D721Med (cell line): ENCODE data around the gene OTUD5.

Experiments
- DNase-seq: peaks from one replicate; pipeline ENCODE4 v3.0.0; 2011; ENCODE audit warnings: low spot score; ENCODE audit not compliant: insufficient read length
- FAIRE-seq: peaks from 2 replicates; lab custom pipeline; 2011; peaks lifted over from hg19 to GRCh38; lab: Jason Lieb, UNC
- TF ChIP-seq, protein P1 (sequence below): IDR thresholded peaks from 2 replicates; pipeline ENCODE4 v1.5.1; 2012; ENCODE audit warnings: mild to moderate bottlenecking, control low read depth; ENCODE audit not compliant: insufficient read depth; ENCODE audit errors: missing control alignments

The OTUD5 gene

GRCh38 chrX:48998391-48998790 lies 41.0 kb upstream of the OTUD5 start:
- TF ChIP-seq, protein P1, sequence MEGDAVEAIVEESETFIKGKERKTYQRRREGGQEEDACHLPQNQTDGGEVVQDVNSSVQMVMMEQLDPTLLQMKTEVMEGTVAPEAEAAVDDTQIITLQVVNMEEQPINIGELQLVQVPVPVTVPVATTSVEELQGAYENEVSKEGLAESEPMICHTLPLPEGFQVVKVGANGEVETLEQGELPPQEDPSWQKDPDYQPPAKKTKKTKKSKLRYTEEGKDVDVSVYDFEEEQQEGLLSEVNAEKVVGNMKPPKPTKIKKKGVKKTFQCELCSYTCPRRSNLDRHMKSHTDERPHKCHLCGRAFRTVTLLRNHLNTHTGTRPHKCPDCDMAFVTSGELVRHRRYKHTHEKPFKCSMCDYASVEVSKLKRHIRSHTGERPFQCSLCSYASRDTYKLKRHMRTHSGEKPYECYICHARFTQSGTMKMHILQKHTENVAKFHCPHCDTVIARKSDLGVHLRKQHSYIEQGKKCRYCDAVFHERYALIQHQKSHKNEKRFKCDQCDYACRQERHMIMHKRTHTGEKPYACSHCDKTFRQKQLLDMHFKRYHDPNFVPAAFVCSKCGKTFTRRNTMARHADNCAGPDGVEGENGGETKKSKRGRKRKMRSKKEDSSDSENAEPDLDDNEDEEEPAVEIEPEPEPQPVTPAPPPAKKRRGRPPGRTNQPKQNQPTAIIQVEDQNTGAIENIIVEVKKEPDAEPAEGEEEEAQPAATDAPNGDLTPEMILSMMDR: peak; percentile 12
- FAIRE-seq: no peak

GRCh38 chrX:48997865-48998264 lies 40.5 kb upstream of the OTUD5 start:
- TF ChIP-seq, protein P1: no peak
- no peak for FAIRE-seq
- no peak for DNase-seq

More at GRCh38 chrX:48998391-48998790, 41.0 kb upstream of the OTUD5 start:
- DNase-seq: no peak

DNA sequence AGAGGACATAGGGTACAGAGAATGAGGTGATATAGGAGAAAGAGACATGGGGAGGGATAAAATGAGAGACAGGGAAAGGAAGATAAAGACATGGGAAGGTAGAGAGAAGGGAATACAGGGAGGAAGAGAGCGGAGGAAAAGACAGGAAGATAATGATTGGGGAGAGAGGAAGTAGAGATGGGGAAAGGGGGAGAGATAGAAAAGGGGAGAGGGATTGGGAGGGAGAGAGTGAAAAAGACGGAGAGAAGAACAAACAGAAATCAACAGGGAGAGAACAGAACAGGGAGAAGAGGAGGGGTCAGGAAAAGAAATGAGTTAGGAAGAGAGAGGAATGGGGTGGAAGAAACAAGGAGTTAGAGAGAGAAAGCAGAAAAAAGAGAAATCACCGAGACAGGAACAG lies 40.0 kb upstream of the OTUD5 start:
- TF ChIP-seq, protein P1: no peak
- peak; percentile 21 for FAIRE-seq
- DNase-seq: no peak

DNA sequence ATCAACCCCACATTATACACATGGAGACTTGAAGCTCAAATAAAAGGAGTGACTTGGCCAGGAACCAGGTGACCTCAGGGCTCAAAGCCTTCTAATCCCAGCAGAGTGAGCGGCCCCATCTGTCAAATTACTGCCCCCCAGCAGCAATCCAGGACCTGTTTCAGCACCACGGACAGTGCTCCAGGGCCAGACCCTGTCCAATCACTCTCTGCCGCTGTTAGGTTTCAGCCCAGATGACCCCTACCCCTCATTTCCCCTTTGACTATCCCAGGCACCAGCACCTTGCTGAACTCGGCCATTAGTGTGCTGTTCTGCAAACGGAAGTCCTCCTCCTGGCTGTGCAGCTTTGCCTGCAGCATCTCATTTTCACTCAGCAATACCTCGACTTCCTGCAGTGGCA lies 39.6 kb upstream of the OTUD5 start:
- TF ChIP-seq, protein P1: no peak
- FAIRE-seq (no peak), DNase-seq (no peak)

DNA sequence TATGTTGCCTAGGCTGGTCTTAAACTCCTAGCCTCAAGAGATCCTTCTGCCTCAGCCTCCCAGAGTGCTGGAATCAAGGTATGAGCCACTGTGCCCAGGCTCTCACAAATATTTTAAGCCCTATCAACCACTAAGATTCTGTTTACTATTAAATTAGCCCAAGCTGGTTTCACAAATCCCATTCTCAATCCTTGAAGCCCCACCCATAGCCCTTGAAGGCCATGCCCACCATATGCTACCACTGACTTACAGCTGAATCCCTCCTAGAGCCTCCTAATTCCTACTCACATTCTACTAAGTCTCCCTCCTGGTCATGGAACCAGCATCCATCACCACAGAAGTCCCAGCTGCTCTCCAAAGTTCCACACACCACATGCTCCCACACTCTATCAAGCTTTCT lies 34.9 kb upstream of the OTUD5 start:
- TF ChIP-seq, protein P1: no peak
- DNase-seq (peak; percentile 51), FAIRE-seq (peak; percentile 96)

- TF ChIP-seq, protein P1: no peak
- FAIRE-seq (no peak), DNase-seq (no peak)
Observed at GRCh38 chrX:48989483-48989882, 32.1 kb upstream of the OTUD5 start.

GRCh38 chrX:48983896-48984295 lies 26.5 kb upstream of the OTUD5 start:
- no peak for FAIRE-seq
- TF ChIP-seq, protein P1: no peak
- no peak for DNase-seq
